HCT116 (cell line): ENCODE measurements around the gene PIH1D1. TPM values are rescaled to one million over a fixed set of nuclear protein-coding genes. Genes with fewer than 3 reads are reported as not detected.

Source experiments
- ATAC-seq: fragments of 200-7000 bp; cut with Tn5 transposase; 2 replicates; pipeline ENCODE4 v1.9.1; 2020; ENCODE audit warnings: mild to moderate bottlenecking, moderate library complexity
- BruUV-seq: library from RNA; stranded (reverse); fragments of 400-500 nt; replicated peaks from 2 replicates; lab custom pipeline; 2021; lab: Mats Ljungman, UMichigan
- CTCF ChIA-PET: fragments of 300-600 bp; sonication (Branson Sonifier 250); formaldehyde crosslinking; loops from one replicate; lab custom pipeline; 2021; ENCODE audit warnings: antibody characterized with exemption; lab: Charles Lee
- POLR2A ChIA-PET: fragments of 300-600, 350-600 bp; sonication (Branson Sonifier 250); formaldehyde crosslinking; loops from one replicate; lab custom pipeline; 2021; ENCODE audit warnings: antibody characterized with exemption; lab: Charles Lee
- RAD21 ChIA-PET, 2 experiments: fragments of 300-600 bp; sonication (Branson Sonifier 250); formaldehyde crosslinking; loops; one replicate each; lab custom pipeline; 2023; ENCODE audit warnings: low total read pairs in 2 of 2; ENCODE audit not compliant: uncharacterized antibody in 2 of 2, unreplicated experiment in 2 of 2, low non-redundant PET in 1 of 2; lab: Charles Lee
- DNase-seq: peaks from one replicate; pipeline ENCODE4 v3.0.0-alpha.2; 2010; ENCODE audit warnings: low read depth, low spot score
- H2AFZ ChIP-seq: fragments of 200-600 bp; shearing (Covaris generic), sonication (generic); 2 replicates; pipeline ENCODE4 v1.6.1; 2017; ENCODE audit warnings: low read depth, mixed run types, mixed read lengths, antibody characterized with exemption, low read length; ENCODE audit not compliant: poor library complexity, severe bottlenecking
- H3K27ac ChIP-seq: 2 replicates; pipeline ENCODE4 v1.5.1; 2012; ENCODE audit warnings: low read depth, low read length
- H3K27me3 ChIP-seq: fragments of 200-600 bp; sonication (generic); 2 replicates; pipeline ENCODE4 v1.6.1; 2016; ENCODE audit warnings: mixed run types, low read length, mixed read lengths; ENCODE audit not compliant: insufficient read depth
- H3K36me3 ChIP-seq, 2 experiments: fragments of 200-500 bp in 1 of 2; fragments of 200-600 bp in 1 of 2; sonication (Bioruptor generic) in 1 of 2; sonication (generic) in 1 of 2; 2 replicates each; pipeline versions ENCODE4 v1.5.1 to v1.6.1; 2014 to 2016; ENCODE audit warnings: low read length in 2 of 2, inconsistent platforms in 1 of 2, mixed read lengths in 1 of 2, mixed run types in 1 of 2; ENCODE audit not compliant: insufficient read depth in 2 of 2, control insufficient read depth in 1 of 2
- H3K4me1 ChIP-seq, 2 experiments: fragments of 200-600 bp in 1 of 2; sonication (generic) in 1 of 2; 2 replicates each; pipeline versions ENCODE4 v1.5.1 to v1.6.1; 2012 to 2017; ENCODE audit warnings: low read length in 2 of 2, inconsistent platforms in 1 of 2, mild to moderate bottlenecking in 1 of 2, mixed read lengths in 1 of 2, mixed run types in 1 of 2, moderate library complexity in 1 of 2; ENCODE audit not compliant: insufficient read depth in 2 of 2, control insufficient read depth in 1 of 2
- H3K4me2 ChIP-seq: fragments of 200-600 bp; sonication (generic); 2 replicates; pipeline ENCODE4 v1.6.1; 2017; ENCODE audit warnings: mixed run types, low read length, mixed read lengths
- H3K4me3 ChIP-seq, 2 experiments: fragments of 200-600 bp in 1 of 2; sonication (generic) in 1 of 2; replicated peaks in 1 of 2; 2 replicates each; pipeline ENCODE4 v1.5.1; 2011 to 2016; ENCODE audit warnings: low read length in 2 of 2, control low read depth in 1 of 2, low read depth in 1 of 2, mild to moderate bottlenecking in 1 of 2, mixed read lengths in 1 of 2, mixed run types in 1 of 2
- H3K79me2 ChIP-seq: fragments of 200-600 bp; sonication (generic); 2 replicates; pipeline ENCODE4 v1.6.1; 2017; ENCODE audit warnings: mild to moderate bottlenecking, mixed run types, low read length, moderate library complexity, mixed read lengths; ENCODE audit not compliant: insufficient read depth
- H3K9ac ChIP-seq: fragments of 200-600 bp; sonication (generic); 2 replicates; pipeline ENCODE4 v1.6.1; 2016; ENCODE audit warnings: low read length, mixed read lengths
- H3K9me2 ChIP-seq: fragments of 200-600 bp; sonication (generic), shearing (Covaris generic); 2 replicates; pipeline ENCODE4 v1.6.1; 2017; ENCODE audit warnings: mixed run types, mild to moderate bottlenecking, moderate library complexity; ENCODE audit not compliant: insufficient read depth
- H3K9me3 ChIP-seq, 2 experiments: fragments of 200-500 bp in 1 of 2; fragments of 200-600 bp in 1 of 2; sonication (Bioruptor generic) in 1 of 2; sonication (generic) in 1 of 2; 2 replicates each; pipeline ENCODE4 v1.6.1; 2014 to 2017; ENCODE audit warnings: low read length in 2 of 2, mixed read lengths in 2 of 2, inconsistent platforms in 1 of 2, low read depth in 1 of 2, mild to moderate bottlenecking in 1 of 2, mixed run types in 1 of 2, moderate library complexity in 1 of 2; ENCODE audit not compliant: control insufficient read depth in 1 of 2, insufficient read depth in 1 of 2
- H4K20me1 ChIP-seq: fragments of 200-600 bp; sonication (generic), shearing (Covaris generic); 2 replicates; pipeline ENCODE4 v1.6.1; 2017; ENCODE audit warnings: mixed run types, mild to moderate bottlenecking, moderate library complexity; ENCODE audit not compliant: insufficient read depth
- FOSL1 ChIP-seq: IDR thresholded peaks from 2 replicates; pipeline ENCODE4 v1.6.1; 2012; ENCODE audit warnings: low read depth
- JUND ChIP-seq: IDR thresholded peaks from 2 replicates; pipeline ENCODE4 v1.6.1; 2012
- SIN3A ChIP-seq: IDR thresholded peaks from 2 replicates; pipeline ENCODE4 v1.6.1; 2012; ENCODE audit warnings: low read depth
- YY1 ChIP-seq: IDR thresholded peaks from 2 replicates; pipeline ENCODE4 v1.6.1; 2011; ENCODE audit warnings: low read length, low read depth, moderate library complexity, mild to moderate bottlenecking; ENCODE audit not compliant: insufficient replicate concordance; ENCODE audit errors: extremely low read depth
- ZFX ChIP-seq: fragments of 450-650 bp; IDR thresholded peaks from 2 replicates; pipeline ENCODE4 v1.6.1; 2017
- intact Hi-C: fragments of 100-400 bp; cut with micrococcal nuclease; formaldehyde crosslinking; loops from 2 replicates; pipeline ENCODE4 v1.10.0; 2022
- total RNA-seq: library from RNA; stranded (reverse); gene quantifications from one replicate; pipeline ENCODE4 v1.2.1, GENCODE V29; 2021; ENCODE audit not compliant: unreplicated experiment
- TF ChIP-seq, protein P1 (sequence below): IDR thresholded peaks from 2 replicates; pipeline ENCODE4 v1.6.1; 2011; ENCODE audit warnings: mild to moderate bottlenecking, low read length, moderate library complexity; ENCODE audit not compliant: insufficient replicate concordance; ENCODE audit errors: extremely low read depth
- TF ChIP-seq, protein P2 (sequence below): IDR thresholded peaks from 2 replicates; pipeline ENCODE4 v1.6.1; 2012; ENCODE audit warnings: low read depth

The PIH1D1 gene
- total RNA-seq, 1 experiment from 2014 or later = 152 TPM

DNA sequence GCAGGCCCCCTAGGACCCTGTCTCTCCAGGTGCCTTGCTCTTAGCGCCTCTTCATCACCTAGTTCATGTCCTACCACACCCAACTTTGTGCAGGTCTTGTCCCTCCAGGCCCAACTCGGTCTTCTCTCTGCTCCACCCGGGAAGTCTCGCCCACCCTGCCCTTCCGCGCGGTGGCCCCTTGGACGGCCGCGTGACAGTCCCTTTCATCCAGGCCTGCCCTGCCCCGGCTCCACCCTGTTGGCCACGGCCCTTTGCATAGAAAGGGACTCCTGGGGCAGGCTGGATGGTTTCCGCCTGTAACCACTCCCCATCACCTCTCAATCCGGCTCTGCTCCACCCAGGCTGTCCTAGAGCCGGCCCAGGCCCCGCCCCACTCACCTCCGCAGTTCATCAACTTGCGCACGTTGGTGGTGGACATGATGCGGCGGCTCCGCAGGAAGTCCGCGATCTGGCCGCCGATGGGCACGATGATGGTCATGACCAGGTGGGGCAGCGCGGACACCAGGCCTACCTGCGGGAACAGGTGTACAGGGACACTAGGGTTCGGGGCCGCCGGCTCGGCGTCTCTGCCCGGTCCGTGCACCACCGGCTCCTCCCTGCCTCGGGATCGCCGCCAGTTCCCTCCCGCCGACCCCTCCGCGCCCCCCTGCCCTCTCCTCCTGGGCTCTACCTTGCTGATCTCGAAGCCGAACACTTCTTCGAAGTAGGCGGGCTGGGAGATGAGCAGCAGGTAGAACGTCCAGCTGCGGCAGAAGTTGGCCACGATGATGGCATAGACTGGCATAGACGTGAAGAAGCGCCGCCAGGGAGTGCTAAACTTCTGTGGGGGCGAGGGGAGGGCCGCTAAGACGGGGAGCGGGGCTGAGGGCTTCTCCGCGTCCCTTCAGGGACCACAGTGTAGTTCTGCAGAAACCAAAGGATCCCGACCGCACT, 19.2 kb downstream of the PIH1D1 start:
- ChIA-PET RAD21 (interaction anchor here in 1 of 2 experiments (0.6 kb wide), 1 partner anchor 163 kb away, joined by 3 read pairs; no protein-coding TSS in a partner anchor), POLR2A (no interaction called here), CTCF (no interaction called here)
- DNase-seq = no peak
- Histone ChIP-seq H3K9ac (no peak overlapping the region), H4K20me1 (no peaks in the 10 kb centered on the region), H3K4me1 (peaks cover 3 to 16% of the 10 kb centered on the region in 2 experiments; a peak in 3 of 4 replicates), H3K9me3 (no peaks in the 10 kb centered on the region), H3K79me2 (no peaks in the 10 kb centered on the region), H3K36me3 (no peaks in the 10 kb centered on the region), H3K27me3 (0 out of 2 replicates have a peak, but pooled peaks cover 2% of the 10 kb centered on the region), H3K27ac (no peak overlapping the region), H2AFZ (no peak overlapping the region), H3K4me2 (no peak overlapping the region), H3K9me2 (no peaks in the 10 kb centered on the region), H3K4me3 (no peak overlapping the region)
- no TSS peak for BruUV-seq
- intact Hi-C loops = no loop called here
- TF ChIP-seq JUND = no peak
- TF ChIP-seq, protein P1, sequence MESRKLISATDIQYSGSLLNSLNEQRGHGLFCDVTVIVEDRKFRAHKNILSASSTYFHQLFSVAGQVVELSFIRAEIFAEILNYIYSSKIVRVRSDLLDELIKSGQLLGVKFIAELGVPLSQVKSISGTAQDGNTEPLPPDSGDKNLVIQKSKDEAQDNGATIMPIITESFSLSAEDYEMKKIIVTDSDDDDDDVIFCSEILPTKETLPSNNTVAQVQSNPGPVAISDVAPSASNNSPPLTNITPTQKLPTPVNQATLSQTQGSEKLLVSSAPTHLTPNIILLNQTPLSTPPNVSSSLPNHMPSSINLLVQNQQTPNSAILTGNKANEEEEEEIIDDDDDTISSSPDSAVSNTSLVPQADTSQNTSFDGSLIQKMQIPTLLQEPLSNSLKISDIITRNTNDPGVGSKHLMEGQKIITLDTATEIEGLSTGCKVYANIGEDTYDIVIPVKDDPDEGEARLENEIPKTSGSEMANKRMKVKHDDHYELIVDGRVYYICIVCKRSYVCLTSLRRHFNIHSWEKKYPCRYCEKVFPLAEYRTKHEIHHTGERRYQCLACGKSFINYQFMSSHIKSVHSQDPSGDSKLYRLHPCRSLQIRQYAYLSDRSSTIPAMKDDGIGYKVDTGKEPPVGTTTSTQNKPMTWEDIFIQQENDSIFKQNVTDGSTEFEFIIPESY = no peak
- no peak for TF ChIP-seq SIN3A
- TF ChIP-seq ZFX = no peak
- TF ChIP-seq, protein P2, sequence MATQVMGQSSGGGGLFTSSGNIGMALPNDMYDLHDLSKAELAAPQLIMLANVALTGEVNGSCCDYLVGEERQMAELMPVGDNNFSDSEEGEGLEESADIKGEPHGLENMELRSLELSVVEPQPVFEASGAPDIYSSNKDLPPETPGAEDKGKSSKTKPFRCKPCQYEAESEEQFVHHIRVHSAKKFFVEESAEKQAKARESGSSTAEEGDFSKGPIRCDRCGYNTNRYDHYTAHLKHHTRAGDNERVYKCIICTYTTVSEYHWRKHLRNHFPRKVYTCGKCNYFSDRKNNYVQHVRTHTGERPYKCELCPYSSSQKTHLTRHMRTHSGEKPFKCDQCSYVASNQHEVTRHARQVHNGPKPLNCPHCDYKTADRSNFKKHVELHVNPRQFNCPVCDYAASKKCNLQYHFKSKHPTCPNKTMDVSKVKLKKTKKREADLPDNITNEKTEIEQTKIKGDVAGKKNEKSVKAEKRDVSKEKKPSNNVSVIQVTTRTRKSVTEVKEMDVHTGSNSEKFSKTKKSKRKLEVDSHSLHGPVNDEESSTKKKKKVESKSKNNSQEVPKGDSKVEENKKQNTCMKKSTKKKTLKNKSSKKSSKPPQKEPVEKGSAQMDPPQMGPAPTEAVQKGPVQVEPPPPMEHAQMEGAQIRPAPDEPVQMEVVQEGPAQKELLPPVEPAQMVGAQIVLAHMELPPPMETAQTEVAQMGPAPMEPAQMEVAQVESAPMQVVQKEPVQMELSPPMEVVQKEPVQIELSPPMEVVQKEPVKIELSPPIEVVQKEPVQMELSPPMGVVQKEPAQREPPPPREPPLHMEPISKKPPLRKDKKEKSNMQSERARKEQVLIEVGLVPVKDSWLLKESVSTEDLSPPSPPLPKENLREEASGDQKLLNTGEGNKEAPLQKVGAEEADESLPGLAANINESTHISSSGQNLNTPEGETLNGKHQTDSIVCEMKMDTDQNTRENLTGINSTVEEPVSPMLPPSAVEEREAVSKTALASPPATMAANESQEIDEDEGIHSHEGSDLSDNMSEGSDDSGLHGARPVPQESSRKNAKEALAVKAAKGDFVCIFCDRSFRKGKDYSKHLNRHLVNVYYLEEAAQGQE = no peak
- TF ChIP-seq YY1 = no peak
- no peak for TF ChIP-seq FOSL1
- ATAC-seq = no peak
